CD14-positive monocyte (primary cell): ENCODE results near the gene BRPF1. TPM values are rescaled to one million over a fixed set of nuclear protein-coding genes. Genes with fewer than 3 reads are reported as not detected.

Experiments used
- DNase-seq, 3 donors: peaks; one replicate each; pipeline ENCODE4 v3.0.0-alpha.2; 2011 to 2022
- H2AFZ ChIP-seq: 2 replicates; pipeline ENCODE4 v1.6.0; 2012; ENCODE audit warnings: mild to moderate bottlenecking, low read depth, low read length, inconsistent platforms; ENCODE audit not compliant: insufficient read depth, poor library complexity, severe bottlenecking
- H3K27ac ChIP-seq, 2 donors: 1 replicate in 1 of 2; 2 replicates in 1 of 2; pipeline ENCODE4 v1.5.1; 2012 to 2013; ENCODE audit warnings: low read length in 2 of 2, control low read depth in 1 of 2, inconsistent platforms in 1 of 2, low read depth in 1 of 2, mild to moderate bottlenecking in 1 of 2
- H3K27me3 ChIP-seq, 2 donors: one replicate each; pipeline versions ENCODE4 v1.6.0 to v1.6.1; 2011 to 2013; ENCODE audit warnings: low read length in 2 of 2; ENCODE audit not compliant: control insufficient read depth in 2 of 2, insufficient read depth in 2 of 2
- H3K36me3 ChIP-seq, 2 donors: replicated peaks in 1 of 2; 1 replicate in 1 of 2; 2 replicates in 1 of 2; pipeline versions ENCODE4 v1.5.1 to v1.6.1; 2012 to 2013; ENCODE audit warnings: low read length in 2 of 2, control low read depth in 1 of 2, inconsistent platforms in 1 of 2, mild to moderate bottlenecking in 1 of 2; ENCODE audit not compliant: insufficient read depth in 2 of 2, control insufficient read depth in 1 of 2
- H3K4me1 ChIP-seq, 2 donors: 1 replicate in 1 of 2; 2 replicates in 1 of 2; pipeline versions ENCODE4 v1.5.1 to v1.6.1; 2012 to 2013; ENCODE audit warnings: low read length in 2 of 2, control low read depth in 1 of 2, inconsistent platforms in 1 of 2, mild to moderate bottlenecking in 1 of 2, moderate library complexity in 1 of 2; ENCODE audit not compliant: insufficient read depth in 2 of 2, control insufficient read depth in 1 of 2
- H3K4me2 ChIP-seq: replicated peaks from 2 replicates; pipeline ENCODE3; 2012; ENCODE audit warnings: low read length, moderate library complexity, mild to moderate bottlenecking; ENCODE audit not compliant: poor library complexity, severe bottlenecking; ENCODE audit errors: extremely low read depth
- H3K4me3 ChIP-seq, 3 experiments: fragments of 200-600 bp in 1 of 3; sonication (generic) in 1 of 3; replicated peaks in 1 of 3; 1 replicate in 2 of 3; 2 replicates in 1 of 3; pipeline ENCODE4 v1.5.1; 2011 to 2013; ENCODE audit warnings: low read length in 3 of 3, mild to moderate bottlenecking in 3 of 3, control low read depth in 2 of 3, low read depth in 2 of 3, inconsistent platforms in 1 of 3, moderate library complexity in 1 of 3
- H3K79me2 ChIP-seq: 2 replicates; pipeline ENCODE4 v1.6.0; 2012; ENCODE audit warnings: mild to moderate bottlenecking, control low read depth, inconsistent platforms, low read length, moderate library complexity; ENCODE audit not compliant: insufficient read depth
- H3K9ac ChIP-seq: 2 replicates; pipeline ENCODE4 v1.6.0; 2017; ENCODE audit warnings: low read length, mild to moderate bottlenecking; ENCODE audit not compliant: insufficient read depth, poor library complexity, severe bottlenecking
- H3K9me3 ChIP-seq, 2 donors: replicated peaks in 1 of 2; 1 replicate in 1 of 2; 2 replicates in 1 of 2; pipeline versions ENCODE4 v1.5.1 to v1.6.1; 2012 to 2013; ENCODE audit warnings: low read length in 2 of 2, control low read depth in 1 of 2; ENCODE audit not compliant: control insufficient read depth in 1 of 2, insufficient read depth in 1 of 2
- H4K20me1 ChIP-seq: 2 replicates; pipeline ENCODE4 v1.6.0; 2012; ENCODE audit warnings: mild to moderate bottlenecking, low read length, control low read depth, moderate library complexity; ENCODE audit not compliant: insufficient read depth
- H3K27ac Mint-ChIP-seq, 7 donors: one replicate each; pipeline ENCODE4 v1.8.0; 2020; ENCODE audit warnings: mild to moderate bottlenecking in 7 of 7, mixed read lengths in 7 of 7, moderate library complexity in 6 of 7, inconsistent platforms in 2 of 7
- H3K27me3 Mint-ChIP-seq, 3 donors: one replicate each; pipeline ENCODE4 v1.8.0; 2021 to 2022; ENCODE audit warnings: low read depth in 3 of 3, mild to moderate bottlenecking in 3 of 3, mixed read lengths in 3 of 3, moderate library complexity in 3 of 3, inconsistent platforms in 1 of 3
- H3K36me3 Mint-ChIP-seq, 2 donors: one replicate each; pipeline ENCODE4 v1.8.0; 2020; ENCODE audit warnings: mixed read lengths in 2 of 2, inconsistent platforms in 1 of 2, mild to moderate bottlenecking in 1 of 2
- H3K4me1 Mint-ChIP-seq: one replicate; pipeline ENCODE4 v1.8.0; 2020; ENCODE audit warnings: mild to moderate bottlenecking, mixed read lengths
- H3K4me3 Mint-ChIP-seq, 2 donors: one replicate each; pipeline ENCODE4 v1.8.0; 2020; ENCODE audit warnings: mild to moderate bottlenecking in 2 of 2, mixed read lengths in 2 of 2, moderate library complexity in 1 of 2
- H3K9me3 Mint-ChIP-seq, 7 donors: one replicate each; pipeline ENCODE4 v1.8.0; 2020 to 2022; ENCODE audit warnings: mixed read lengths in 7 of 7, mild to moderate bottlenecking in 6 of 7, moderate library complexity in 6 of 7, inconsistent platforms in 2 of 7
- CTCF ChIP-seq: fragments of 200-600 bp; IDR thresholded peaks from one replicate; pipeline ENCODE4 v1.8.0; 2022; ENCODE audit warnings: antibody characterized with exemption, mild to moderate bottlenecking
- WGBS: methylation state at CpG from one replicate; pipeline ENCODE4 v1.1.5; 2013; ENCODE audit warnings: missing lambda C conversion rate; ENCODE audit not compliant: insufficient coverage; 5-methylcytosine and 5-hydroxymethylcytosine counted together
- intact Hi-C, 2 donors: fragments of 100-400 bp; cut with micrococcal nuclease; formaldehyde crosslinking; loops; one replicate each; pipeline versions ENCODE4 v1.15.0 to v1.15.1; 2023
- polyA plus RNA-seq, 3 donors: library from polyadenylated mRNA; depleted of rRNA in 1 of 3; unstranded in 2 of 3; stranded (reverse) in 1 of 3; fragments of 300-500 nt in 2 of 3; fragments of >200 nt in 1 of 3; fragmentation: Illumina TruSeq in 2 of 3; gene quantifications; 1 replicate in 2 of 3; 2 replicates in 1 of 3; pipeline ENCODE4 v1.2.3, GENCODE V29; 2012 to 2021

BRPF1 gene
- polyA plus RNA-seq, 3 donors, result 5.1 to 22.5 (median 10.4) TPM

- peak within 1 kb of the TSS; percentile 95 to 99 (median 96) for H3K27ac Mint-ChIP-seq
- peaks cover 23% of the 10 kb centered on the region for H3K79me2 ChIP-seq
- H3K9me3 ChIP-seq, result no peaks in the 10 kb centered on the region
- H3K36me3 ChIP-seq, result peaks cover 52 to 69% of the 10 kb centered on the region in 2 donors
- peak within 1 kb of the TSS; percentile 90 to 98 for H3K4me3 Mint-ChIP-seq
- no peak for TF ChIP-seq CTCF
- H3K27me3 ChIP-seq, result no peaks in the 10 kb centered on the region
- peak within 1 kb of the TSS; percentile 93 for H3K4me2 ChIP-seq
- peak within 1 kb of the TSS; percentile 85 for H2AFZ ChIP-seq
- H3K36me3 Mint-ChIP-seq, result peaks cover 58 to 77% of the 10 kb centered on the region in 2 donors
- H3K27me3 Mint-ChIP-seq, result peaks cover 0 to 2% (median 0%) of the 10 kb centered on the region in 3 donors
- WGBS, result under 1% methylated on average over 53 of the region's 60 CpGs
- intact Hi-C loops, result loop anchor here (1.0 to 2.0 kb wide), 3 partner anchors 19 to 43 kb away; partner anchors contain the start of genes ARPC4 (in 2 of the 2), TADA3 (in 2 of the 2) and BRPF1 (in 1 of the 2)
- peak within 1 kb of the TSS; percentile 58 for H3K9ac ChIP-seq
- no peaks in the 10 kb centered on the region for H3K9me3 Mint-ChIP-seq
- peaks cover 18% of the 10 kb centered on the region for H4K20me1 ChIP-seq
- peak within 1 kb of the TSS; percentile 57 to 92 (median 80) for H3K4me3 ChIP-seq
- H3K4me1 ChIP-seq, result peaks cover 29 to 35% of the 10 kb centered on the region in 2 donors
- peak within 1 kb of the TSS; percentile 84 to 89 for H3K27ac ChIP-seq
- H3K4me1 Mint-ChIP-seq, result peaks cover 37% of the 10 kb centered on the region
- DNase-seq, result peak; percentile 96 to 97 (median 97)
These were observed 18.4 kb downstream of the BRPF1 start, which contains the start of gene OGG1 for GRCh38 chr3:9749645-9750555. OGG1 (plus strand) TSS chr3:9749952; CDS start chr3:9750287, 335 bp downstream.
